OCI-LY1 (cell line): ENCODE results near the gene AKT3.
"Not testable (repeated sequence)": the region's sequence is repeated elsewhere in the genome, so short reads cannot be mapped to it uniquely, and the experiment has no call there.

Experiments
- H2AFZ ChIP-seq: fragments of 200-600 bp; sonication (generic), shearing (Covaris generic); 2 replicates; pipeline ENCODE4 v1.6.0; 2014; ENCODE audit warnings: antibody characterized with exemption, mild to moderate bottlenecking, low read length
- H3F3A ChIP-seq: fragments of 200-600 bp; sonication (generic), shearing (Covaris generic); 2 replicates; pipeline ENCODE4 v1.6.0; 2014; ENCODE audit warnings: mild to moderate bottlenecking, antibody characterized with exemption, low read length, moderate library complexity; ENCODE audit not compliant: insufficient read depth
- H3K27ac ChIP-seq: fragments of 200-600 bp; sonication (generic); 2 replicates; pipeline ENCODE4 v1.5.1; 2014; ENCODE audit warnings: low read length, mixed run types, mild to moderate bottlenecking, low read depth; ENCODE audit not compliant: poor library complexity, severe bottlenecking
- H3K27me3 ChIP-seq: fragments of 200-600 bp; sonication (generic); 2 replicates; pipeline ENCODE4 v1.6.0; 2014; ENCODE audit warnings: antibody characterized with exemption, mild to moderate bottlenecking, low read length, moderate library complexity; ENCODE audit not compliant: insufficient read depth
- H3K36me3 ChIP-seq: fragments of 200-600 bp; sonication (generic); 2 replicates; pipeline ENCODE4 v1.6.1; 2014; ENCODE audit warnings: mild to moderate bottlenecking, antibody characterized with exemption, low read length, moderate library complexity, mixed read lengths; ENCODE audit not compliant: insufficient read depth
- H3K4me1 ChIP-seq: fragments of 200-600 bp; sonication (generic); 2 replicates; pipeline ENCODE4 v1.5.1; 2014; ENCODE audit warnings: mild to moderate bottlenecking, low read length, moderate library complexity; ENCODE audit not compliant: insufficient read depth, severe bottlenecking
- H3K4me2 ChIP-seq: fragments of 200-600 bp; sonication (generic), shearing (Covaris generic); 2 replicates; pipeline ENCODE4 v1.6.1; 2014; ENCODE audit warnings: low read length
- H3K4me3 ChIP-seq: fragments of 200-600 bp; sonication (generic); 2 replicates; pipeline ENCODE4 v1.5.1; 2014; ENCODE audit warnings: low read length, low read depth, mild to moderate bottlenecking, mixed read lengths; ENCODE audit not compliant: poor library complexity, severe bottlenecking
- H3K79me2 ChIP-seq: fragments of 200-600 bp; shearing (Covaris generic); 2 replicates; pipeline ENCODE4 v1.6.1; 2016; ENCODE audit warnings: mixed run types, low read length, mixed read lengths; ENCODE audit not compliant: insufficient read depth
- H3K9ac ChIP-seq: fragments of 200-600 bp; sonication (generic), shearing (Covaris generic); 2 replicates; pipeline ENCODE4 v1.6.1; 2014; ENCODE audit warnings: mild to moderate bottlenecking, low read length, mixed read lengths
- H3K9me2 ChIP-seq: fragments of 200-600 bp; sonication (generic), shearing (Covaris generic); 2 replicates; pipeline ENCODE4 v1.6.1; 2014; ENCODE audit warnings: low read depth, mild to moderate bottlenecking, low read length, mixed read lengths
- H3K9me3 ChIP-seq: fragments of 200-600 bp; shearing (Covaris generic); 2 replicates; pipeline ENCODE4 v1.6.1; 2014; ENCODE audit warnings: low read length, mixed read lengths
- H4K20me1 ChIP-seq: fragments of 200-600 bp; sonication (generic), shearing (Covaris generic); 2 replicates; pipeline ENCODE4 v1.6.0; 2016; ENCODE audit warnings: mild to moderate bottlenecking, low read length; ENCODE audit not compliant: insufficient read depth
- CTCF ChIP-seq: fragments of 200-600 bp; sonication (generic), shearing (Covaris generic); IDR thresholded peaks from 2 replicates; pipeline ENCODE4 v1.5.1; 2017; ENCODE audit warnings: mild to moderate bottlenecking, antibody characterized with exemption, low read length, moderate library complexity, mixed read lengths
- EZH2 ChIP-seq: fragments of 200-600 bp; sonication (generic), shearing (Covaris generic); IDR thresholded peaks from 2 replicates; pipeline ENCODE4 v1.8.0; 2017; ENCODE audit warnings: borderline replicate concordance, mixed run types, mild to moderate bottlenecking, antibody characterized with exemption, low read length, moderate library complexity, mixed read lengths

The AKT3 gene

GRCh38 chr1:243596431-243597062, 253.5 kb downstream of the AKT3 start:
- Histone ChIP-seq H3F3A (no peaks in the 10 kb centered on the region), H3K79me2 (no peaks in the 10 kb centered on the region), H3K4me1 (no peaks in the 10 kb centered on the region), H3K4me2 (no peak overlapping the region), H2AFZ (no peak overlapping the region), H3K4me3 (no peak overlapping the region), H3K36me3 (no peaks in the 10 kb centered on the region), H3K27me3 (no peaks in the 10 kb centered on the region), H3K9me2 (no peaks in the 10 kb centered on the region), H3K9ac (no peak overlapping the region), H4K20me1 (no peaks in the 10 kb centered on the region), H3K9me3 (no peaks in the 10 kb centered on the region), H3K27ac (no peak overlapping the region)
- TF ChIP-seq EZH2 = no peak
- TF ChIP-seq CTCF = no peak

DNA sequence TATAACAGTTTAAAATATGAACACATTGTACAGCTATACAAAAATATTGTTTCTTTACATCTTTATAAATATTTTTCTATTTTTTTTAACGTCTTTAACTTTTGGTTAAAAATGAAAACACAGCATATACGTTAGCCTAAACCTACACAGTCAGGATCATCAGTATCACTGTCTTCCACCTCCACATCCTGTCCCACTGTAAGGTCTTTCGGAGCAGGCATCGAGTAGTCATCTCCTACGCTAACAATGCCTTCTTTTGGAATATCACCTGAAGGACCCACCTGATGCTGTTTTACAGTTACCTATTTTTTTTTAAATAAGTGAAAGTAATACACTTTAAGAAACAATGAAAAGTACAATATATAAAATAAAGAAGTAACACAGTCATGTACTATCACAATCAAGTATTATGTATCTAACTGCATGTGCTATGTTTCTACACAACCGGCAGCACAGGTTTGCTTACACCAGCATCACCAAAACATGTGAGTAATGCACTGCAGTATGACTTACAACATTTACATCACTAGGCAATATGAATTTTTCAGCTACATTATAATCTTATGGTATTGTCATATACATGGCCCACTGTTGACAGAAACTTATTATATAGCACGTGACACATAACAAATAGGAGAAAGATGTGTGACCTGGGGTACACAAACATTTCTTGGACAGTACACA, 254.4 kb downstream of the AKT3 start:
- no peak overlapping the region for H2AFZ ChIP-seq
- H3K27ac ChIP-seq = no peak overlapping the region
- H3K4me1 ChIP-seq = no peaks in the 10 kb centered on the region
- no peaks in the 10 kb centered on the region for H3K79me2 ChIP-seq
- no peaks in the 10 kb centered on the region for H4K20me1 ChIP-seq
- no peak overlapping the region for H3K4me2 ChIP-seq
- H3K9me3 ChIP-seq = no peaks in the 10 kb centered on the region
- H3K9ac ChIP-seq = no peak overlapping the region
- no peaks in the 10 kb centered on the region for H3K9me2 ChIP-seq
- no peak overlapping the region for H3K4me3 ChIP-seq
- H3K36me3 ChIP-seq = no peaks in the 10 kb centered on the region
- TF ChIP-seq EZH2 (no peak), CTCF (no peak)
- H3K27me3 ChIP-seq = no peaks in the 10 kb centered on the region
- no peaks in the 10 kb centered on the region for H3F3A ChIP-seq

GRCh38 chr1:243594455-243594854, 255.6 kb downstream of the AKT3 start:
- H3K9ac ChIP-seq = no peak overlapping the region
- H3K36me3 ChIP-seq = no peaks in the 10 kb centered on the region
- H3K4me1 ChIP-seq = no peaks in the 10 kb centered on the region
- H3F3A ChIP-seq = no peaks in the 10 kb centered on the region
- H3K9me3 ChIP-seq = no peaks in the 10 kb centered on the region
- H4K20me1 ChIP-seq = no peaks in the 10 kb centered on the region
- no peaks in the 10 kb centered on the region for H3K9me2 ChIP-seq
- no peak overlapping the region for H2AFZ ChIP-seq
- no peaks in the 10 kb centered on the region for H3K27me3 ChIP-seq
- H3K4me3 ChIP-seq = no peak overlapping the region
- no peak overlapping the region for H3K27ac ChIP-seq
- TF ChIP-seq CTCF = no peak
- no peak for TF ChIP-seq EZH2
- H3K79me2 ChIP-seq = no peaks in the 10 kb centered on the region
- no peak overlapping the region for H3K4me2 ChIP-seq

GRCh38 chr1:243589286-243589685, 260.8 kb downstream of the AKT3 start:
- H3K4me1 ChIP-seq, H3K9me3 ChIP-seq, H3K79me2 ChIP-seq, H3K9ac ChIP-seq, H3K4me3 ChIP-seq, H3K9me2 ChIP-seq, H3K27me3 ChIP-seq, H3K36me3 ChIP-seq, H3K27ac ChIP-seq, H4K20me1 ChIP-seq, H3F3A ChIP-seq, H3K4me2 ChIP-seq, H2AFZ ChIP-seq: not testable (repeated sequence)
